ENCODE results near the gene PEMT. TPM values are rescaled to one million over a fixed set of nuclear protein-coding genes. Genes with fewer than 3 reads are reported as not detected.

The PEMT gene
- total RNA-seq, 2 experiments from 2014 or later, result 30.4 to 32.3 TPM

GRCh38 chr17:17538417-17539391, 52.8 kb downstream of the PEMT start:
- CTCF ChIA-PET, result no interaction called here
- POLR2A ChIA-PET, result interaction anchor here (0.6 kb wide), 1 partner anchor 512 kb away, joined by 3 read pairs; no protein-coding TSS in a partner anchor
- no peak overlapping the region for H3K27ac Mint-ChIP-seq
- no peak for ATAC-seq
- intact Hi-C loops (cut with DNase I, micrococcal nuclease), result no loop called here
- no peak for DNase-seq
- H3K4me1 Mint-ChIP-seq, result no peaks in the 10 kb centered on the region
- H3K36me3 Mint-ChIP-seq (ENCODE audit: low read depth), result no peaks in the 10 kb centered on the region
- H3K4me3 Mint-ChIP-seq, result no peak overlapping the region
- H3K9me3 Mint-ChIP-seq (ENCODE audit: low read depth), result no peaks in the 10 kb centered on the region
- H3K27me3 Mint-ChIP-seq, result no peaks in the 10 kb centered on the region

- no peak for ATAC-seq
- intact Hi-C loops (cut with DNase I, micrococcal nuclease), result no loop called here
Measured at GRCh38 chr17:17537311-17538099, 54.0 kb downstream of the PEMT start.

GRCh38 chr17:17536702-17537101, 54.8 kb downstream of the PEMT start:
- ATAC-seq (no peak), DNase-seq (no peak)
- H3K36me3 Mint-ChIP-seq (ENCODE audit: low read depth), result no peaks in the 10 kb centered on the region
- H3K27me3 Mint-ChIP-seq, result no peaks in the 10 kb centered on the region
- no peak overlapping the region for H3K27ac Mint-ChIP-seq
- no peaks in the 10 kb centered on the region for H3K4me1 Mint-ChIP-seq
- intact Hi-C loops (cut with DNase I, micrococcal nuclease), result no loop called here
- ChIA-PET CTCF (no interaction called here), POLR2A (no interaction called here)
- H3K4me3 Mint-ChIP-seq, result no peak overlapping the region
- H3K9me3 Mint-ChIP-seq (ENCODE audit: low read depth), result no peaks in the 10 kb centered on the region

More at GRCh38 chr17:17537311-17538099, 54.0 kb downstream of the PEMT start:
- Mint-ChIP-seq H3K27ac (no peak overlapping the region), H3K4me1 (no peaks in the 10 kb centered on the region), H3K36me3 (ENCODE audit: low read depth) (no peaks in the 10 kb centered on the region), H3K4me3 (no peak overlapping the region), H3K9me3 (ENCODE audit: low read depth) (no peaks in the 10 kb centered on the region), H3K27me3 (no peaks in the 10 kb centered on the region)
- POLR2A ChIA-PET, result interaction anchor here (0.6 kb wide), 1 partner anchor 511 kb away, joined by 3 read pairs; no protein-coding TSS in a partner anchor
- no peak for DNase-seq
- CTCF ChIA-PET, result no interaction called here

GRCh38 chr17:17535957-17536356, 55.6 kb downstream of the PEMT start:
- H3K36me3 Mint-ChIP-seq (ENCODE audit: low read depth), result no peaks in the 10 kb centered on the region
- no peaks in the 10 kb centered on the region for H3K27me3 Mint-ChIP-seq
- CTCF ChIA-PET, result interaction anchor here (0.7 kb wide), 1 partner anchor 39 kb away, joined by 3 read pairs; no protein-coding TSS in a partner anchor
- H3K4me3 Mint-ChIP-seq, result no peak overlapping the region
- no peaks in the 10 kb centered on the region for H3K4me1 Mint-ChIP-seq
- intact Hi-C loops (cut with DNase I, micrococcal nuclease), result no loop called here
- no peak overlapping the region for H3K27ac Mint-ChIP-seq
- POLR2A ChIA-PET, result no interaction called here
- H3K9me3 Mint-ChIP-seq (ENCODE audit: low read depth), result no peaks in the 10 kb centered on the region
- ATAC-seq, result no peak
- no peak for DNase-seq

- H3K27me3 Mint-ChIP-seq, result no peaks in the 10 kb centered on the region
- ChIA-PET POLR2A (no interaction called here), CTCF (no interaction called here)
- DNase-seq (no peak), ATAC-seq (no peak)
- H3K4me3 Mint-ChIP-seq, result no peak overlapping the region
- H3K36me3 Mint-ChIP-seq (ENCODE audit: low read depth), result no peaks in the 10 kb centered on the region
- H3K27ac Mint-ChIP-seq, result no peak overlapping the region
- H3K9me3 Mint-ChIP-seq (ENCODE audit: low read depth), result no peaks in the 10 kb centered on the region
- intact Hi-C loops (cut with DNase I, micrococcal nuclease), result no loop called here
- no peaks in the 10 kb centered on the region for H3K4me1 Mint-ChIP-seq
Measured at GRCh38 chr17:17533901-17534441, 57.5 kb downstream of the PEMT start.

GRCh38 chr17:17532991-17533390, 58.5 kb downstream of the PEMT start:
- POLR2A ChIA-PET, result no interaction called here
- CTCF ChIA-PET, result no interaction called here
- no peak overlapping the region for H3K27ac Mint-ChIP-seq

GRCh38 chr17:17531156-17531555, 60.4 kb downstream of the PEMT start:
- Mint-ChIP-seq H3K4me3 (no peak overlapping the region), H3K4me1 (no peaks in the 10 kb centered on the region), H3K9me3 (ENCODE audit: low read depth) (no peaks in the 10 kb centered on the region), H3K36me3 (ENCODE audit: low read depth) (no peaks in the 10 kb centered on the region), H3K27me3 (no peaks in the 10 kb centered on the region), H3K27ac (no peak overlapping the region)
- ChIA-PET CTCF (interaction anchor here (0.7 to 1.2 kb wide), 2 partner anchors 27 to 98 kb away, joined by 3 to 6 read pairs; no protein-coding TSS in a partner anchor), POLR2A (no interaction called here)
- DNase-seq (no peak), ATAC-seq (no peak)
- intact Hi-C loops (cut with DNase I, micrococcal nuclease), result no loop called here

More at GRCh38 chr17:17532991-17533390, 58.5 kb downstream of the PEMT start:
- no peaks in the 10 kb centered on the region for H3K27me3 Mint-ChIP-seq
- no peak overlapping the region for H3K4me3 Mint-ChIP-seq
- no peaks in the 10 kb centered on the region for H3K4me1 Mint-ChIP-seq
- no peak for DNase-seq
- intact Hi-C loops (cut with DNase I, micrococcal nuclease), result no loop called here
- ATAC-seq, result no peak
- no peaks in the 10 kb centered on the region for H3K9me3 Mint-ChIP-seq (ENCODE audit: low read depth)
- H3K36me3 Mint-ChIP-seq (ENCODE audit: low read depth), result no peaks in the 10 kb centered on the region

- no peak for ATAC-seq
Measured at GRCh38 chr17:17528696-17529652, 62.5 kb downstream of the PEMT start.

GRCh38 chr17:17527956-17528500, 63.5 kb downstream of the PEMT start:
- no peaks in the 10 kb centered on the region for H3K9me3 Mint-ChIP-seq (ENCODE audit: low read depth)
- ChIA-PET POLR2A (no interaction called here), CTCF (interaction anchor here (1.1 kb wide), 1 partner anchor 31 kb away, joined by 3 read pairs; no protein-coding TSS in a partner anchor)
- DNase-seq (no peak), ATAC-seq (no peak)
- H3K27me3 Mint-ChIP-seq, result no peaks in the 10 kb centered on the region
- no peaks in the 10 kb centered on the region for H3K36me3 Mint-ChIP-seq (ENCODE audit: low read depth)
- no peaks in the 10 kb centered on the region for H3K4me1 Mint-ChIP-seq
- intact Hi-C loops (cut with DNase I, micrococcal nuclease), result no loop called here
- H3K27ac Mint-ChIP-seq, result no peak overlapping the region
- H3K4me3 Mint-ChIP-seq, result no peak overlapping the region

More at GRCh38 chr17:17528696-17529652, 62.5 kb downstream of the PEMT start:
- Mint-ChIP-seq H3K4me3 (no peak overlapping the region), H3K9me3 (ENCODE audit: low read depth) (no peaks in the 10 kb centered on the region), H3K4me1 (no peaks in the 10 kb centered on the region), H3K27ac (no peak overlapping the region), H3K36me3 (ENCODE audit: low read depth) (no peaks in the 10 kb centered on the region), H3K27me3 (no peaks in the 10 kb centered on the region)
- ChIA-PET POLR2A (no interaction called here), CTCF (no interaction called here)
- no peak for DNase-seq
- intact Hi-C loops (cut with DNase I, micrococcal nuclease), result no loop called here

GRCh38 chr17:17527534-17527933, 64.0 kb downstream of the PEMT start:
- Mint-ChIP-seq H3K36me3 (ENCODE audit: low read depth) (no peaks in the 10 kb centered on the region), H3K27ac (no peak overlapping the region), H3K27me3 (no peaks in the 10 kb centered on the region), H3K4me1 (no peaks in the 10 kb centered on the region), H3K9me3 (ENCODE audit: low read depth) (no peaks in the 10 kb centered on the region), H3K4me3 (no peak overlapping the region)
- ChIA-PET POLR2A (no interaction called here), CTCF (interaction anchor here (1.1 kb wide), 1 partner anchor 31 kb away, joined by 3 read pairs; no protein-coding TSS in a partner anchor)
- intact Hi-C loops (cut with DNase I, micrococcal nuclease), result no loop called here
- ATAC-seq (no peak), DNase-seq (no peak)

Measured in activated CD4-positive, alpha-beta T cell treated with anti-CD3 and anti-CD28 coated beads for 36 hours (primary cell).